ENCODE measurements around the gene ARMC9. TPM values are rescaled to one million over a fixed set of nuclear protein-coding genes. Genes with fewer than 3 reads are reported as not detected.
A peak's percentile ranks its signal among the peaks of the same experiment; 100 is the strongest.

The ARMC9 gene
- total RNA-seq, 3 donors from 2014 or later: 10.9 to 32.2 (median 11.9) TPM

- Histone ChIP-seq H3K4me3 (no peak overlapping the region), H3K9me3 (no peaks in the 10 kb centered on the region), H3K4me1 (ENCODE audit: low read depth) (peaks cover 8% of the 10 kb centered on the region), H3K36me3 (ENCODE audit: low read depth) (peaks cover 1% of the 10 kb centered on the region)
- ATAC-seq: no peak
- DNase-seq: no peak
- intact Hi-C loops (cut with DNase I, micrococcal nuclease): no loop called here
- TF ChIP-seq CTCF (IDR thresholded peaks at IDR 0.05): no peak
Measured at GRCh38 chr2:231286964-231287363, 88.5 kb downstream of the ARMC9 start.

DNA sequence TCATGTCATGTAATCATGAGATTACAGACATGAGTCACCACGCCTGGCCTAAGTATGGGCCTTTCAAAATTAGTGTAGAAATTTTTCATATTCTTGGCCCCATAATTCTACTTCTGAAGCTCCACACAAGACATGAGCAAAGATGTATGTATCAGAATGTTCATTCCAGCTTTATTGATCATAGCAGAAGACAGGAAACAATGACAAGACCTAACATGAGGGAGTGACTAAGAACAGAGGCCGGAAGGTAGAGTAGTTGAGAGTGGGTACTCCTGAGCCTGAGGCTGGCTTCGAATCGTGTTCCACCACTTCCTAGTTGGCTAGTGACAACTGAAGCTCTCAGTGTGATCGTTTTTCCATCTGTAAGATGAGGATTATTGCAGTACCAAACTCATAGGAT, 89.3 kb downstream of the ARMC9 start:
- H3K4me3 ChIP-seq: no peak overlapping the region
- intact Hi-C loops (cut with DNase I, micrococcal nuclease): no loop called here
- TF ChIP-seq CTCF (IDR thresholded peaks at IDR 0.05): no peak

DNA sequence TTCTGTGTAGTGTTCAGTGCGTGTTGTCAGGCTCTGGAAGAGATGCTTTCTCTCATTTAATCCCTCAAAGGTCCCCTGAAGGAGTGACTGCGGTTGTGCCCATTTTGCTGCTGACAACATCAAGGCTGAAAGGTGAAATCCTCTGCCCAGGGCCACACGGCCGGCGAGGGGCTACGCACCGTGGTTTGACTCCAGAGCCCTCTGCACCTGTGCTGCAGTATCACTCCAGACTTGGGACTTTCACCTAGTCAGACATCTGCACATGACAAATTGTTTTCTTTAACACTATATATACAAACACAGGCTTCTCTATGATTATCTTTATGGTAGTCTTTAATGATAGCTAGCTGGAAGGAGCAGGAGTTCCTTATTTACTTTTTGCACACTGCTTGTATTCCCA, 90.2 kb downstream of the ARMC9 start:
- peak; percentile 89 for ATAC-seq
- no peaks in the 10 kb centered on the region for H3K9me3 ChIP-seq
- peak in 2 of 3 donors; percentile 57 to 69 for DNase-seq
- H3K36me3 ChIP-seq (ENCODE audit: low read depth): peaks cover 2% of the 10 kb centered on the region
- peaks cover 15% of the 10 kb centered on the region for H3K4me1 ChIP-seq (ENCODE audit: low read depth)
- H3K4me3 ChIP-seq: no peak overlapping the region
- no peak for TF ChIP-seq CTCF (IDR thresholded peaks at IDR 0.05)
- intact Hi-C loops (cut with DNase I, micrococcal nuclease): no loop called here

More for the DNA sequence above, 89.3 kb downstream of the ARMC9 start:
- Histone ChIP-seq H3K4me1 (ENCODE audit: low read depth) (peaks cover 8% of the 10 kb centered on the region), H3K36me3 (ENCODE audit: low read depth) (peaks cover 2% of the 10 kb centered on the region), H3K9me3 (no peaks in the 10 kb centered on the region)
- ATAC-seq (no peak), DNase-seq (no peak)

- DNase-seq (peak in 1 of 3 donors; percentile 8), ATAC-seq (no peak)
- no peak for TF ChIP-seq CTCF (IDR thresholded peaks at IDR 0.05)
- H3K36me3 ChIP-seq (ENCODE audit: low read depth): peaks cover 2% of the 10 kb centered on the region
- H3K4me1 ChIP-seq (ENCODE audit: low read depth): peaks cover 15% of the 10 kb centered on the region
- intact Hi-C loops (cut with DNase I, micrococcal nuclease): loop anchor here (5.0 to 10.0 kb wide), 2 partner anchors 122 to 124 kb away; no protein-coding TSS in a partner anchor
- H3K9me3 ChIP-seq: no peaks in the 10 kb centered on the region
- H3K4me3 ChIP-seq: no peak overlapping the region
Measured at GRCh38 chr2:231290321-231291015, 92.0 kb downstream of the ARMC9 start.

DNA sequence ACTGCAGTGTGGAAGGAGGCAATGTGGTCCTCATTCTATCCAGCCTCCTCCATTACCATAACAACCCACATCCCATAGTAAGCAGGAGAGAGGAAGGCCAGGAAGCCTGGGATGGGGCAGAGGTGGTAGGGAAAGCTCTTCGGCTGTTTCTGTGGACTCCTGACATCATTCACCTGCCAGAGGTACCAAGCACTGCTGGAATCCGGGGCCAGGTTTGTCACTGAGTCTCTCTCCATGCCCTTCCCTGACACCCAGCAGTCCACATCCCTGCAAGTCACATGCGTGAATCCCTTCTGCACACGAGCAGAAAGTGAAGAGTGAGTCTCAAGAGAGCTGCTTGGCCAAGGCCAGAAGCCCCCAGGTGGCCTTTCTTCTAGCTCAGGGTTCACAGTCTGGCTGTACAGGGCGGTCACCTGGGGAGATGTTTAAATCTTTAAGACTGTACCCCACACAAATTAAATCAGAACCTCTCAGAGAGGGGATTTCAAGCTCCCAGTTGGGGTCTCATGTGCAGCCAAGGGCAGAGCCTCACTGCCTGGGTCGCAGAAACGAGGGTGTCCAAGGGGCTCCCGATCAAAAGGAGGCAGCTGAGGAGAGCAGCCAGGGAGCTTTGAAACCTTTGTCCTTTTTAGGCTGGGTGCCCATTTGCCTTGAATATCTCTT, 94.2 kb downstream of the ARMC9 start:
- TF ChIP-seq CTCF (IDR thresholded peaks at IDR 0.05): no peak
- intact Hi-C loops (cut with DNase I, micrococcal nuclease): loop anchor here (5.0 to 10.0 kb wide), 2 partner anchors 120 to 122 kb away; no protein-coding TSS in a partner anchor
- H3K9me3 ChIP-seq: no peaks in the 10 kb centered on the region
- H3K4me3 ChIP-seq: no peak overlapping the region
- ATAC-seq: peak; percentile 32
- peaks cover 15% of the 10 kb centered on the region for H3K4me1 ChIP-seq (ENCODE audit: low read depth)
- peak in 2 of 3 donors; percentile 22 to 41 for DNase-seq
- H3K36me3 ChIP-seq (ENCODE audit: low read depth): peaks cover 2% of the 10 kb centered on the region
